Epidermal melanocyte (primary cell): ENCODE measurements around the gene FXYD1.

Experiments
- DNase-seq: peaks from one replicate; pipeline ENCODE4 v3.0.0; 2011; ENCODE audit warnings: low spot score; ENCODE audit not compliant: insufficient read length

FXYD1 gene

GRCh38 chr19:35107545-35107944 is 31.1 kb upstream of the FXYD1 start:
- DNase-seq, result peak; percentile 98

DNA sequence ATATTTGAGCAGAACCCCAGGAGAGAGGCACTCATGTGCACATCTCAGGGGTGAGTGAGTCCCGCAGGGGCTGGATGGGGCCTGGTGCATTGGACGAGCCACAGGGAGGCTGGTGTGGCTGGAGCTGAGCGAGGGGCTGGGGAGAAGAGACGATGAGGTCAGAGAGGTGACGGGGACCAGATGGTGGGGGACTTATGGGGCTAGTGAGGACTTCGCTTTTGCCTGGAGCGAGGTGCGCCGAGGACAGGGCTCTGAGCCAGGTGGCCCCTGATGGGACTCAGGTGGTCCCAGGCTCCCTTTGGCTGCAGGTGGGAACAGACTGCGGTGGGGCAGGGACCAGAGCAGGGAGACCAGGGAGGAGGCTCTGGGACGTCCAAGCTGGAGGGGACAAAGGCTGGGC is 29.9 kb upstream of the FXYD1 start:
- DNase-seq, result no peak

DNA sequence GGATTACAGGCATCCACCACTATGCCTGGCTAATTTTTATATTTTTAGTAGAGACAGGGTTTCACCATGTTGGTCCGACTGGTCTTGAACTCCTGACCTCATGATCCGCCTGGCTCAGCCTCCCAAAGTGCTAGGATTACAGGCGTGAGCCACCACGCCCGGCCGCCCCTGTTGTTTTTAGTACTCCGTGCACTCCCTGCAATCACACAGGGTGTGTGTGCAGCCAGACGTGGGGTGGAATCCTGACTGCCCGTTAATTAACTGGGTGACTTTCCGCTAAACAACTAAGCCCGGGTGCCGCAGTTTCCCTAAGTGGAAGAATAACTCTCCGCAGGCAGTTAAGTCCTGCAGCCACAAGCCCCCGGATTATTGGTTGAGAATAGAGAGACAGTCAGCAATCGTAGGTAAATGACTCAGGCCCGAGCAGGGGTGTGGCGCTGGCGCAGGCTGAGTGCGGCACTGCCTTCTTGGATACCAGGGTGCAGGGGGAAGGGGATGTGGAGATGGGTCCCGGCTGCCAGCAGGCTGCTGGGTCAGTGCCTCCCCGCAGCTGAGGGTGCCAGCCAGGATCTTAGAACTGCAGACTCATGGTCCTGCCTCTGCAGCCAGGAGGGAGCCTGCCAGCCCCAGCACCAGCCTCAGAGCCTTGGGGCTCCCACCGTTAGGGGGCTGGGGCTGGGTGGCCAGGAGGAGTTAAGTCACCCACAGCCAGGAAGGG is 29.1 kb upstream of the FXYD1 start:
- no peak for DNase-seq

GRCh38 chr19:35110974-35111373 is 27.6 kb upstream of the FXYD1 start:
- DNase-seq, result no peak

GRCh38 chr19:35112995-35113688 is 25.5 kb upstream of the FXYD1 start:
- DNase-seq, result no peak

GRCh38 chr19:35114353-35115176 is 24.1 kb upstream of the FXYD1 start:
- DNase-seq, result peak; percentile 91

GRCh38 chr19:35115177-35115951 is 23.3 kb upstream of the FXYD1 start, which contains the start of gene FXYD3:
Gene FXYD3, plus strand, starts transcription at chr19:35115823. Its CDS starts 3,554 bp downstream, at chr19:35119377.
- peak; percentile 85 for DNase-seq

GRCh38 chr19:35116072-35116801 is 22.4 kb upstream of the FXYD1 start:
- DNase-seq, result no peak

GRCh38 chr19:35117116-35117515 is 21.5 kb upstream of the FXYD1 start:
- DNase-seq, result no peak

- no peak for DNase-seq
Observed at GRCh38 chr19:35117799-35118198, 20.8 kb upstream of the FXYD1 start.

- DNase-seq, result no peak
Observed at GRCh38 chr19:35118268-35119020, 20.2 kb upstream of the FXYD1 start.

- no peak for DNase-seq
Observed at GRCh38 chr19:35119091-35119490, 19.5 kb upstream of the FXYD1 start.

GRCh38 chr19:35119578-35120155 is 19.0 kb upstream of the FXYD1 start:
- DNase-seq, result no peak

DNA sequence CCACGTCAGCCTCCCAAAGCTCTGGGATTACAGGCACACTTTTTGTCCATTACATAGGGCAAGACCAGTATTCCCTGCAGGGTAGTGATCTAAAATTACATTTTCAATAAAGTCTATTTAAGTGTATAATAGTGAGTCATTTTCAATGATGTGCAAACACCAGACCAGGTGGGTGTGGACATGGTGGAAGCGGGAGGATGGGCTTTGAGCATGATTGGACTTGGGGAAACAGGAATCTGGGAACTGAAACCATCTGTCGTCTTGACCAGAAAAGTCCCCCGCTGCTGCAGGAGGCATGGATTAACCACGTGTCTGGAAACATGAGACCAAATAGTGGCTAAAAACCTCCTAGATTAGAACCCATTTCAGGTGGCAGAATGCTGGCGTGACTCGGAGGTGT is 18.1 kb upstream of the FXYD1 start:
- no peak for DNase-seq

DNA sequence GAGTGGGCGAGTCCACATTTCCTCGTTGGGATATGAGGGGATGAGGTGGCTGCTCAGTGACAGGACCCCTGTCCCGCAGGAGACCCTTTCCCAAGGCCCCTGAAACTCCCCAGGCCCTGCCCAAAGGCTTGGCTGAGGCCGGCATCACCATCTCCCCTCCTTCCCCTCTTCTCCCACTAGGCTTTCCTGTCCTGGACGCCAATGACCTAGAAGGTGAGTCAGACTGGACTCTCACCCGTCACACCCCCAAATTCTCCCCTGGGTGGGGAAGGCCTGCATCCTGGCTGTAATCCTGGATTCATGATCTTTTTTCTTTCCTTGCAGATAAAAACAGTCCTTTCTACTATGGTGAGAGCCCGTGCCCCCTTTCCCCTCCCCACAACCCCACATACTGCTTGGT is 17.7 kb upstream of the FXYD1 start:
- DNase-seq, result no peak

- DNase-seq, result no peak
Observed at GRCh38 chr19:35122687-35123551, 15.7 kb upstream of the FXYD1 start.

DNA sequence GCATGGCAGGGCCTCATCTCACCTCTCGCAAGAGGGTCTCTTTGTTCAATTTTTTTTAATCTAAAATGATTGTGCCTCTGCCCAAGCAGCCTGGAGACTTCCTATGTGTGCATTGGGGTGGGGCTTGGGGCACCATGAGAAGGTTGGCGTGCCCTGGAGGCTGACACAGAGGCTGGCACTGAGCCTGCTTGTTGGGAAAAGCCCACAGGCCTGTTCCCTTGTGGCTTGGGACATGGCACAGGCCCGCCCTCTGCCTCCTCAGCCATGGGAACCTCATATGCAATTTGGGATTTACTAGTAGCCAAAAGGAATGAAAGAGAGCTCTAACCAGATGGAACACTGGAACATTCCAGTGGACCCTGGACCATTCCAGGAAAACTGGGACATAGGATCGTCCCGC is 15.1 kb upstream of the FXYD1 start:
- peak; percentile 61 for DNase-seq
